ENCODE measurements around the gene FAM83D. TPM values are rescaled to one million over a fixed set of nuclear protein-coding genes. Genes with fewer than 3 reads are reported as not detected.

FAM83D gene, protein sequence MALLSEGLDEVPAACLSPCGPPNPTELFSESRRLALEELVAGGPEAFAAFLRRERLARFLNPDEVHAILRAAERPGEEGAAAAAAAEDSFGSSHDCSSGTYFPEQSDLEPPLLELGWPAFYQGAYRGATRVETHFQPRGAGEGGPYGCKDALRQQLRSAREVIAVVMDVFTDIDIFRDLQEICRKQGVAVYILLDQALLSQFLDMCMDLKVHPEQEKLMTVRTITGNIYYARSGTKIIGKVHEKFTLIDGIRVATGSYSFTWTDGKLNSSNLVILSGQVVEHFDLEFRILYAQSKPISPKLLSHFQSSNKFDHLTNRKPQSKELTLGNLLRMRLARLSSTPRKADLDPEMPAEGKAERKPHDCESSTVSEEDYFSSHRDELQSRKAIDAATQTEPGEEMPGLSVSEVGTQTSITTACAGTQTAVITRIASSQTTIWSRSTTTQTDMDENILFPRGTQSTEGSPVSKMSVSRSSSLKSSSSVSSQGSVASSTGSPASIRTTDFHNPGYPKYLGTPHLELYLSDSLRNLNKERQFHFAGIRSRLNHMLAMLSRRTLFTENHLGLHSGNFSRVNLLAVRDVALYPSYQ
- total RNA-seq (2022) (82.4 and 86.3 TPM in 2 replicates), Bru-seq, nascent RNA (percentile 95 among the genes with signal in this experiment), BruChase-seq, experiment 1, labeled RNA remaining after a 2-hour chase (percentile 92 among the genes with signal in this experiment), BruChase-seq, experiment 2, labeled RNA remaining after a 6-hour chase (percentile 79 among the genes with signal in this experiment)
- long read RNA-seq, transcript FAM83D-201 (4 exons, 2,475 nt): major isoform, 165 of 194 reads
- long read RNA-seq, partial matches to known transcripts: 6 of 194 reads
- long read RNA-seq, other reads (novel, unspliced or antisense): 23 of 194 reads

- H3K27me3 Mint-ChIP-seq (ENCODE audit: insufficient read depth, unreplicated experiment): no peaks in the 10 kb centered on the region
- H3K4me3 Mint-ChIP-seq (ENCODE audit: unreplicated experiment): peak within 1 kb of the TSS; percentile 92
- peaks cover 57% of the 10 kb centered on the region for H3K36me3 Mint-ChIP-seq (ENCODE audit: insufficient read depth, unreplicated experiment)
- no TSS peak for BruUV-seq (replicated peaks)
- peaks cover 10% of the 10 kb centered on the region for H3K9me3 Mint-ChIP-seq (ENCODE audit: unreplicated experiment)
- Histone ChIP-seq H3K27me3 (replicated peaks; ENCODE audit: control insufficient read depth, insufficient read depth, low read length) (no peaks in the 10 kb centered on the region), H3K4me3 (ENCODE audit: low read depth, low read length) (peak within 1 kb of the TSS; percentile 93), H3K4me1 (peaks cover 14% of the 10 kb centered on the region), H3K36me3 (ENCODE audit: control insufficient read depth, insufficient read depth, low read length) (no peaks in the 10 kb centered on the region; the same call in 1 of the 2 replicates), H3K9me3 (no peaks in the 10 kb centered on the region; the same call in 1 of the 2 replicates)
- peak; percentile 100 for DNase-seq
- H3K27ac Mint-ChIP-seq (ENCODE audit: unreplicated experiment): peak within 1 kb of the TSS; percentile 89
- H3K4me1 Mint-ChIP-seq (ENCODE audit: low read depth, unreplicated experiment): peaks cover 38% of the 10 kb centered on the region
- CTCF ChIA-PET: interaction anchor here (0.6 to 1.8 kb wide), 13 partner anchors 8 to 123 kb away, joined by 3 to 32 read pairs (median 4); partner anchors contain the start of gene DHX35
- no peak for TF ChIP-seq CTCF (IDR thresholded peaks at IDR 0.05; ENCODE audit: insufficient read depth in 1 of 2, low read depth in 1 of 2, low read length in 1 of 2, severe bottlenecking in 1 of 2, unreplicated experiment in 1 of 2)
- POLR2A ChIA-PET: interaction anchor here (0.5 to 3.3 kb wide), 15 partner anchors 8 to 182 kb away, joined by 3 to 55 read pairs (median 3); partner anchors contain the start of gene DHX35
- intact Hi-C loops (cut with micrococcal nuclease; ENCODE audit: unreplicated experiment): no loop called here
Observed at GRCh38 chr20:38926142-38926933, at the start of gene FAM83D. Gene FAM83D (plus strand): TSS chr20:38926417. CDS start chr20:38926443, 26 bp downstream.

- DNase-seq: no peak
- intact Hi-C loops (cut with micrococcal nuclease; ENCODE audit: unreplicated experiment): loop anchor here (10.0 kb wide), 1 partner anchor 223 kb away; no protein-coding TSS in a partner anchor
- Histone ChIP-seq H3K27me3 (replicated peaks; ENCODE audit: control insufficient read depth, insufficient read depth, low read length) (no peaks in the 10 kb centered on the region; the same call in none of the 2 replicates), H3K4me3 (ENCODE audit: low read depth, low read length) (no peak overlapping the region), H3K9me3 (no peaks in the 10 kb centered on the region), H3K36me3 (ENCODE audit: control insufficient read depth, insufficient read depth, low read length) (no peaks in the 10 kb centered on the region), H3K4me1 (no peaks in the 10 kb centered on the region)
- Mint-ChIP-seq H3K9me3 (ENCODE audit: unreplicated experiment) (no peaks in the 10 kb centered on the region), H3K4me3 (ENCODE audit: unreplicated experiment) (no peak overlapping the region), H3K27me3 (ENCODE audit: insufficient read depth, unreplicated experiment) (peaks cover 29% of the 10 kb centered on the region), H3K27ac (ENCODE audit: unreplicated experiment) (no peak overlapping the region), H3K36me3 (ENCODE audit: insufficient read depth, unreplicated experiment) (no peaks in the 10 kb centered on the region), H3K4me1 (ENCODE audit: low read depth, unreplicated experiment) (no peaks in the 10 kb centered on the region)
- POLR2A ChIA-PET: no interaction called here
- TF ChIP-seq CTCF (IDR thresholded peaks at IDR 0.05; ENCODE audit: insufficient read depth in 1 of 2, low read depth in 1 of 2, low read length in 1 of 2, severe bottlenecking in 1 of 2, unreplicated experiment in 1 of 2): no peak
- BruUV-seq (replicated peaks): no TSS peak
- CTCF ChIA-PET: no interaction called here
Observed at GRCh38 chr20:38877483-38877882, 48.7 kb upstream of the FAM83D start.

Data from Caco-2 (cell line).